ENCODE results near the gene ACOD1.

ACOD1 gene

GRCh38 chr13:77002590-77003190, 54.4 kb downstream of the ACOD1 start:
- no peaks in the 10 kb centered on the region for H3K79me1 ChIP-seq (ENCODE audit: low read length)
- H2BK120ac ChIP-seq (ENCODE audit: low read depth, low read length): no peak overlapping the region
- peak; percentile 53 for DNase-seq
- no peaks in the 10 kb centered on the region for H3K79me2 ChIP-seq (ENCODE audit: control insufficient read depth, insufficient read depth, low read length)
- no peaks in the 10 kb centered on the region for H3K4me1 ChIP-seq (ENCODE audit: control insufficient read depth, low read depth, low read length)
- no peak overlapping the region for H4K5ac ChIP-seq (ENCODE audit: low read length)
- no peak overlapping the region for H3K27ac ChIP-seq (ENCODE audit: low read depth, low read length)
- no peak overlapping the region for H2BK5ac ChIP-seq (ENCODE audit: low read length)
- H2AK5ac ChIP-seq (ENCODE audit: low read length): no peak overlapping the region
- H3K4ac ChIP-seq (ENCODE audit: low read depth, low read length): no peak overlapping the region
- peaks cover 2% of the 10 kb centered on the region for H3K36me3 ChIP-seq (ENCODE audit: control insufficient read depth, insufficient read depth, low read length)
- no peak overlapping the region for H3K56ac ChIP-seq (ENCODE audit: low read length)
- H4K8ac ChIP-seq (ENCODE audit: low read depth, low read length): no peak overlapping the region
- no peak overlapping the region for H3K9ac ChIP-seq (ENCODE audit: low read length)
- H3K27me3 ChIP-seq (ENCODE audit: insufficient read depth, low read length, poor library complexity): no peaks in the 10 kb centered on the region
- no peak overlapping the region for H3K23ac ChIP-seq (ENCODE audit: low read length)
- no peak overlapping the region for H3K4me3 ChIP-seq (ENCODE audit: low read length)
- H2BK15ac ChIP-seq (replicated peaks; ENCODE audit: low read depth): no peak overlapping the region
- WGBS (ENCODE audit: extremely low coverage, insufficient coverage, low lambda C conversion rate): no CpG with 5 or more reads among the region's 7 CpGs
- H3K4me2 ChIP-seq (ENCODE audit: low read length): no peak overlapping the region
- no peak overlapping the region for H3K18ac ChIP-seq (ENCODE audit: low read length)
